ENCODE measurements around the gene RAB9A.
"Not testable (repeated sequence)": the region's sequence is repeated elsewhere in the genome, so short reads cannot be mapped to it uniquely, and the experiment has no call there.

The RAB9A gene

GRCh38 chrX:13703135-13703534 lies 14.2 kb downstream of the RAB9A start:
- no peak for DNase-seq

DNA sequence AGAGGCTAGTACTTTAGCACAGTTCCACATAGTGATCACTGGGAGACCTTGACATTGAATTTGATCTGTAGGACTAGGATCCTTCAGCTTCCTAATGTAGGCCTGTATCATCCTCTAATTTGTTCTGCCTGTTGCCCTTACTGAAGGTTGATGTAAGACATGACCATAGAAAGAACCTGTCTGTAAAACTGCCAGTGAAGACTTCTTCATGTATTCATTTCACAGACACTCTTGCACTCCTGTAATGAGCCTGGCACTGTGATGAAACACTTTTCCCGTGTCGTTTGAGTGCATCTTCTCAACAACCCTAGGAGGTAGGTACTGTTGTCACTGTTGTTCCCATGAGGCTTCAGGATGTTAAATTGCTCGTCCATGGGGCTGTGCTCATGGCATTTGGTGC lies 14.7 kb downstream of the RAB9A start:
- DNase-seq = no peak

GRCh38 chrX:13711141-13711540 lies 22.2 kb downstream of the RAB9A start:
- no peak for DNase-seq

- DNase-seq = no peak
Measured at GRCh38 chrX:13716455-13716854, 27.5 kb downstream of the RAB9A start.

DNA sequence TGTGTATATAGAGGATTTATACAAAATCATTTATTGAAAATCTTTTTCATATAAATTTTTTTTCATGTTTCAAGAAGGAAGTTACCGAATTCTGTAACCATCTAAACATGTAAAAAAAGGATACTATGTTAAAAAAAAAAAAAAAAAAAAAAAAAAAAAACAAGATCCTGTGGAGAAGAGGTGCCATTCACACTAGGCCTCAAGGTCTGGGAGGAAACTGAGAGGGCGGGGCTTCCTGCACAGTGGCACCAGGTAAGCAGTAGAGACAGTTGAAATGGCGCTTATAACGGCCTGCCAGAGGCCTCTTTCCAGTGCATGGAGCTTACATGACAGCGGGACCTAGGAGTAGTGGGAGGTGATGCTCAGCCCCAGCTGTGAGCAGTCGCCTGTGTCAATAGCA lies 28.0 kb downstream of the RAB9A start:
- DNase-seq = no peak

DNA sequence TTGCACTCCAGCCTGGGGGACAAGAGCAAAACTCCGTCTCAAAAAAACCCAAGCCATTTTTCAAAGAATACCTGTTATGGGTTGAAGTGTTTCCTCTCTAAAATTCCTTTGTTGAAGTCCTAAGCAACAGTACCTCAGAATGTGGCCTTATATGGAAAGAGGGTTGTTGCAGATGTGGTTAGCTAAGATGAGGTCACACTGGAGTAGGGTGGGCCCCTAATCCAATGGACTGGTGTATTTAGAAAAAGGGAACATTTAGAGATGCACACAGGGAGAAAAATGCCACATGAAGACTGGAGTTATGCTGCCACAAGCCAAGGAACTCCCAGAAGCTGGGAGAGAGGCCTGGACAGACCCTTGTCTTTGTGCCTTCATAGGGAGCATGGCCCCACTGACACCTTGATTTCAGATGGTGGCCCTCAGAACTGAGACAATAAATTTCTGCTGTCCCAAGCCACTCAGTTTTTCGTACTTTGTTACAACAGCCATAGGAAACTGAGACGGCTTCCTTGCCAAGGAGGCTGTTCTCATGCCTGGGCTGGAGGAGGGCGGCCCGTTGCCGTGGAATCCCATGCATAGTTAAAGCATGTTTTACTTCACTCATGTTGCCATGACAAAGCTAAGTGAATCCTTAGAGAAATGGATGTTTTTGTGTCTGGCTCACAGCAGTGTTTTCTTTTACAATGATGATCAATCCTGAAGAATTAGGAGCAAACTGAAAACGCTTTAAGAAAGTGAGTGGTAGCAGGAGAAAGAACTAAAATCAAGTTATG lies 29.0 kb downstream of the RAB9A start:
- DNase-seq = no peak

DNA sequence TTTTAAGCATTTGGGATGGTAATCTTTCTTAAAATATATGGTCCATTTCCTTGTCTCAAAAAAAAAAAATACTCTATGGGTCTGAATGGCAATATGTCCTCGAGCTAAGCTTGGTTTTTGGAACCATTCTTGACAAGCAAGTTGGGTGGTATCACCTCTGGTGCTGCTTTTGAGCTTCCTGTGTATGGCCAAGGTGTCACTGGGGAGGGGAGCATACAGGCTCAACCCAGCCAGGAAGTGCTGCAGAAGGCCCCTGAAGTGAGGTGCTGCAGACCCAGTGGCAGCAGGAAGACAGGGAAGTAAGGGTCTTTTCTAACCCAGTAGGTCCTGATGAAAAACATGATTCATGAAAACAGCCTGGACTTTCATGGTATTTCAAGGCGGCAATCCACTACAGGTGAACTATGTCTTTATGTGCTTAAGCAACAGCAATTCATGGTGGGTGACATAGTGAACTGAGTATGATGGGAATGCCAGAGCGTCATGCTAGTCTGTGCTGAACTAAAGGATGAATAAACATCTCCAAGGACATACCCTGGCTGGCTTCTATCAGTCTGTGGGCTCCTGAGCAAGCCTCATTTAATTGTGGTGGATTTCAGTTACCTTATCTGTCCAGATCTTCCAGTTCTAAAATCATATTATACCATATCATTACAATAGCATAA lies 30.4 kb downstream of the RAB9A start:
- no peak for DNase-seq

DNA sequence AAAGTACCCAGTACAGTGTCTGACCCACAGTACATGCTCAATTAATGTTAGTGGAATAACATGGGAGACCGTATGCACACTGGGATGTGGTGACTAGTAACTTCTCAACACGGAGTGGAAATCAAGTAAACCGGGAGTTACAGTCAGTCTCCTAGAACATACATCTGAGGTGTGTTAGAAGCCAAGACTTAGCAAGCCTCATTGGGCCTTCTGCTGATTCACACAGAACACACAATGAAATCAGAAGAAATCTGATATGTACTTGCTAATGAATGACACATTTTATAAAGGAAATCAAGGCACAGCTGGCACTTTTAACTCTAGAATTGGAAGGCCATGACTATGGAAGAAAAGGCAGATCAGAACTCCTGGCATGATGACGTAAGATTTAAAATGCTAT lies 32.4 kb downstream of the RAB9A start:
- no peak for DNase-seq

DNA sequence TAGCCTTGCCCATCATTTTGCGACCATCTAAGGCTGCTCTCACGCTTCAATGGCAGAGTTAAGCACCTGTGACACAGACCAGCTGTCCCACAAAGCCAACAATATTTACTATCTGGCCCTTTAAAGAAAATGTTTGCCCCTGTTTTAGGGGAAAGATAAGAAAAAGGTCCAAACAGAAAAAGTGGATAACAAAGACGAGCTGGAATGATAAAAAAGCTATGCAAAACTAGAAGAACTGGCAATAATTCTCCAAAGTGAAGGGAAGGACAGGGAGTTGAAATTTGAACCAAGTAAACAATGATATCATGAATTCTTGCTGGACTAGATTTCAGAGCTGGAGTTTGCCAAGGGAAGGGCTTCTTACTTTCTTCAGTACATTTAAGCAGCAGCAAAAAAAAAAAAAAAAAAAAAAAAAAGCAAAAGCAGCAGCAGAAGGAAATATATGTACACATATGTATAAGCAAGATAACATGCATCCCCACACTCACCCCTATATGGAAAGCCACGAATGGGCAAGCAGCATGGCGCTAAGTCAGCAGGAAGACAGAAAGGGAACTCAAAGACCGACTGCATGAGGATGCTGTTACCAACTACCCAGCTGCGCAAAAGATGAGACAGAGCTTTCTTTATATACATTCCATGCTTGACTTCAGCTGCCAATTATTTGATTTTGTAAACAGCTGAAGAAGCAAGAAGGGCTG lies 33.0 kb downstream of the RAB9A start:
- peak; percentile 30 to 31 for DNase-seq

GRCh38 chrX:13724878-13725277 lies 36.0 kb downstream of the RAB9A start:
- not testable (repeated sequence) for DNase-seq

- DNase-seq = not testable (repeated sequence)
Measured at GRCh38 chrX:13726583-13726982, 37.7 kb downstream of the RAB9A start.

- not testable (repeated sequence) for DNase-seq
Measured at GRCh38 chrX:13730523-13730922, 41.6 kb downstream of the RAB9A start.

DNA sequence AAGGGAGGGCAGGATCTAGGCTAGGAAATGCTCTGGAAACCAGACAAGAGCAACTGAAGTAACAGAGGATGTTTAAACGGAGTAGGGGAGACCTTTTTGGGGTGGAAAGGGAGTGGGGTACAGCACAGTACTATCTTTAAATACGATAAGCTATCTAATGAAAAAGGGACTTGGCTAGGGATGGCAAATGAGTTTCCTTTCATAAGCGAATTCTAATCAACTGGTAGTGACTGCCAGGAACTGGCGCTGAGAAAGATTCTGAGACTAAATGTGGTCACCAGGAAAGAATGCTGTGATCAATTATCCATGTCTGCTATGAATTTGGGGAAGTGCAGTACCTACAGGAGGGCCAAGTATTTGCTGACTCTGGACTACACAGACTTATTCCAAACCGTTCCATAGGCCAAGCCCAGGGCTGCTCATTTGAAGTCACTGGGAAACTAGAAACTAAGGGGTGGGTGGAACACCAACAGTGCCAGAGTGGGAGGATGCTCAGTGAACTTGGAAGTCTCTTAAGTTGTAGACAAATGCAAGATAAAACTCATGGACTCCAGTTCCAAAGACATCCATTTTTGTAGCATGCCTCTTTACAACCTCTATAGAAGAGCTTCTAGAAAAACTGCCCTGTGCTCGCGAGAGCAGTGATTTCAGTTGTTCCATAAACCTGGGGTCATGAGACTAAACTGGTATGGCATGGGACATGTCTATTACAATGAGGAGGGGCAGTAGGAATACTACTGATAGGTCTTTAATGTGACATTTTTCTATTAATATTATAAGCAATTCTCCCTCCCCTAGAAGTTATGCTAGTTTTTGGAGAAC lies 43.5 kb downstream of the RAB9A start:
- DNase-seq = no peak

DNA sequence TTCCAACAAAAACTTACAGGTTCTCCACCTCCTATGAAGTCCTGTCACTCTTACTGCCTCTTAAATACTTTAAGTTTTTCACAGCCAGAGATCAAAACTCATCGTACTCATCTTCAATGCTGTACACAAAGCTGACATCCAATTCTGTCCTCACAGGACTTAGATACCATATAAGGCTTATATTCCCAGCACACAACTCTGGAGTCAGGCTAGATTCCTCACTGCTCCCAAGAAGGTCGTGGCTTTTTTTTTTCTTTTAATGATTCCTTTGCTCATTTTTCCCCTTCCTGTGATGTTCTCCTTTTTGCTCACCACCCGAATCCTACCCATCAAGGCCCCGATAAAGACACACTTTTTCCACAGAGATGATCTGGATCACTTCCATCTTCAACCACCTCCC lies 44.6 kb downstream of the RAB9A start:
- DNase-seq = no peak

GRCh38 chrX:13734278-13735172 lies 45.6 kb downstream of the RAB9A start, which contains the start of the genes OFD1 and TRAPPC2:
TSS of gene OFD1 (plus strand) at chrX:13734748. CDS start at chrX:13735072, 324 bp downstream.
TSS of gene TRAPPC2 (minus strand) at chrX:13734620. CDS start at chrX:13719963, 14,657 bp downstream.
- peak; percentile 86 to 88 for DNase-seq

GRCh38 chrX:13741695-13742094 lies 52.8 kb downstream of the RAB9A start:
- DNase-seq = no peak

DNA sequence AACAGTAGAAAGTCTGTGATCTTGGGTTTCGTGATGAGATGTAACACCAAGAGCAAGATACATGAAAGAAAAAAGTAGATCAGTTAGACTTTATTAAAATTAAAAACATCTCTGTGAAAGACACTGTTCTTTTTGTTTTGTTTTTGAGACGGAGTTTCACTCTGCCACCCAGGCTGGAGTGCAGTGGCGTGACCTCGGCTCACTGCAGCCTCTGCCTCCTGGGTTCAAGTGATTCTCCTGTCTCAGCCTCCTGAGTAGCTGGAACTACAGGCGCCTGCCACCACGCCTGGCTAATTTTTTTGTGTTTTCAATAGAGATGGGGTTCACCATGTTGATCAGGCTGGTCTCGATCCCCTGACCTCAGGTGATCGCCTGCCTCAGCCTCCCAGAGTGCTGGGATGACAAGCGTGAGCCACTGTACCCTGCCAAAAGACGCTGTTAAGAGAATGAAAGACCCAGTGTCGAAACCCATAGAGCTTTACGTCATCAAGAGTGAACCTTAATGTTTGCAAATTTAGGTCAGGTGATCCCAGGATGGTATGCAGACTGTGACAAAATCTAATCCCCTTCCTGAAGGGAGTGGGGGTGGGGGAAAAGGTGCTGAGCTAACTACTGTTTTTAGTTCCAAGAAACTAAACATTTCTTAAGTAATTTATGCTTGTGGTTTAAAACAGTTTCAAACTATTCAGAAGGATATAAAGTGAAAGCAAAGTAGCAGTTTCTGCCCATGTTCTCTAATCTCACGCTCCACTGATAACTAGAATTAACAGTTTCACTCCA lies 53.7 kb downstream of the RAB9A start:
- no peak for DNase-seq

DNA sequence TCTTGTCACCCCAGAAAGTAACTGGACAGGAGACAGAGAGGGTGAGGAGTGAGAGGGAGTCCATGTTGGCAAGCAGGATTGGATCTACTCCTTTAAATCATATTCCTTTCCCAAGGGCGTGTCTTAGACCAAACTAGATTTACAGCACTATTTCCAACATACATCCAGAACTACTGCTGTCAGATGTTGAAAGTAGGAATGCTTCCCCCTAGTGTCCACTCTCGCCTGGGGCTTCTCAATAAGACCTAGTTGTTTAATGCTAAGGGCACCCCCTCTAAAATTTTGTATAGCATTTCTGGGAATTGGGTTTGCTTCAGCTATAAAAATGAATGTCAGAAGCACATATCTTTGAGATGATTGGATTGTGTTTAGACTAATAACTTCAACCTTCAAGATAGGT lies 58.9 kb downstream of the RAB9A start:
- peak; percentile 39 to 49 for DNase-seq

GRCh38 chrX:13748486-13748885 lies 59.6 kb downstream of the RAB9A start:
- no peak for DNase-seq

GRCh38 chrX:13750204-13750603 lies 61.3 kb downstream of the RAB9A start:
- DNase-seq = peak; percentile 9 to 30

GRCh38 chrX:13750812-13751211 lies 61.9 kb downstream of the RAB9A start:
- no peak for DNase-seq
